OCI-LY7 (cell line): ENCODE data around the gene CATSPERZ. TPM values are rescaled to one million over a fixed set of nuclear protein-coding genes. Genes with fewer than 3 reads are reported as not detected.

Source experiments
- BruUV-seq: library from RNA; stranded (reverse); fragments of 400-500 nt; replicated peaks from 2 replicates; lab custom pipeline; 2021; lab: Mats Ljungman, UMichigan
- CTCF ChIA-PET: fragments of 300-600 bp; sonication (Branson Sonifier 250); formaldehyde crosslinking; loops from one replicate; lab custom pipeline; 2022; ENCODE audit warnings: antibody characterized with exemption; ENCODE audit not compliant: unreplicated experiment; lab: Charles Lee
- POLR2A ChIA-PET: fragments of 300-600 bp; sonication (Branson Sonifier 250); formaldehyde crosslinking; loops from one replicate; lab custom pipeline; 2022; ENCODE audit warnings: antibody characterized with exemption; lab: Charles Lee
- DNase-seq: peaks from one replicate; pipeline ENCODE4 v3.0.0-alpha.2; 2015; ENCODE audit warnings: low spot score
- H2AFZ ChIP-seq: fragments of 200-600 bp; sonication (generic), shearing (Covaris generic); 2 replicates; pipeline ENCODE4 v1.6.1; 2014; ENCODE audit warnings: mild to moderate bottlenecking, antibody characterized with exemption, low read length, moderate library complexity
- H3K27ac ChIP-seq: fragments of 200-600 bp; sonication (generic); 2 replicates; pipeline ENCODE4 v1.5.1; 2014; ENCODE audit warnings: mixed run types, low read depth, mild to moderate bottlenecking, moderate library complexity, low read length, inconsistent platforms; ENCODE audit not compliant: poor library complexity, severe bottlenecking
- H3K36me3 ChIP-seq: fragments of 200-600 bp; sonication (generic); 2 replicates; pipeline ENCODE4 v1.6.1; 2014; ENCODE audit warnings: mild to moderate bottlenecking, antibody characterized with exemption, low read length, moderate library complexity, mixed read lengths; ENCODE audit not compliant: insufficient read depth
- H3K4me1 ChIP-seq: fragments of 200-600 bp; sonication (generic); 2 replicates; pipeline ENCODE4 v1.5.1; 2014; ENCODE audit warnings: mild to moderate bottlenecking, low read length; ENCODE audit not compliant: insufficient read depth, poor library complexity, severe bottlenecking
- H3K4me2 ChIP-seq: fragments of 200-600 bp; sonication (generic); 2 replicates; pipeline ENCODE4 v1.6.1; 2014; ENCODE audit warnings: mild to moderate bottlenecking, low read length
- H3K4me3 ChIP-seq: fragments of 200-600 bp; sonication (generic); 2 replicates; pipeline ENCODE4 v1.5.1; 2014; ENCODE audit warnings: mild to moderate bottlenecking, low read depth, low read length; ENCODE audit not compliant: poor library complexity, severe bottlenecking
- H3K79me2 ChIP-seq: fragments of 200-600 bp; sonication (generic); 2 replicates; pipeline ENCODE4 v1.6.1; 2016; ENCODE audit warnings: low read depth, mild to moderate bottlenecking, low read length, moderate library complexity, mixed read lengths; ENCODE audit not compliant: insufficient read depth
- H3K9me2 ChIP-seq: fragments of 200-600 bp; sonication (generic); 2 replicates; pipeline ENCODE4 v1.6.1; 2016; ENCODE audit warnings: mild to moderate bottlenecking, low read length, mixed read lengths; ENCODE audit not compliant: insufficient read depth
- H3K9me3 ChIP-seq: fragments of 200-600 bp; sonication (generic); 2 replicates; pipeline ENCODE4 v1.6.1; 2014; ENCODE audit warnings: mild to moderate bottlenecking, mixed run types, low read length, mixed read lengths
- H4K20me1 ChIP-seq: fragments of 200-600 bp; sonication (generic); 2 replicates; pipeline ENCODE4 v1.6.1; 2014; ENCODE audit warnings: mild to moderate bottlenecking, antibody characterized with exemption, low read length, moderate library complexity, mixed read lengths; ENCODE audit not compliant: insufficient read depth
- EZH2phosphoT487 ChIP-seq: fragments of 200-600 bp; sonication (generic); IDR thresholded peaks from 2 replicates; pipeline ENCODE4 v1.6.1; 2018; ENCODE audit warnings: low read depth, borderline replicate concordance, mild to moderate bottlenecking, mixed run types, antibody characterized with exemption, low read length, moderate library complexity, mixed read lengths
- intact Hi-C: fragments of 100-400 bp; cut with micrococcal nuclease; formaldehyde crosslinking; loops from one replicate; pipeline ENCODE4 v1.10.0; 2022; ENCODE audit not compliant: unreplicated experiment
- total RNA-seq, 2 experiments: library from RNA; depleted of rRNA in 1 of 2; stranded (reverse); fragments of >200 nt in 1 of 2; shearing (Covaris generic) in 1 of 2; gene quantifications; 2 replicates each; pipeline ENCODE4 v1.2.3, GENCODE V29; 2014 to 2022
- TF ChIP-seq, protein P1 (sequence below): fragments of 200-600 bp; sonication (generic); conservative IDR thresholded peaks from 2 replicates; pipeline ENCODE4 v1.5.1; 2014; ENCODE audit warnings: mild to moderate bottlenecking, antibody characterized with exemption, low read length, moderate library complexity, mixed read lengths

The CATSPERZ gene
- total RNA-seq, 2 experiments from 2014 or later: 0.38 TPM; not detected in 1

DNA sequence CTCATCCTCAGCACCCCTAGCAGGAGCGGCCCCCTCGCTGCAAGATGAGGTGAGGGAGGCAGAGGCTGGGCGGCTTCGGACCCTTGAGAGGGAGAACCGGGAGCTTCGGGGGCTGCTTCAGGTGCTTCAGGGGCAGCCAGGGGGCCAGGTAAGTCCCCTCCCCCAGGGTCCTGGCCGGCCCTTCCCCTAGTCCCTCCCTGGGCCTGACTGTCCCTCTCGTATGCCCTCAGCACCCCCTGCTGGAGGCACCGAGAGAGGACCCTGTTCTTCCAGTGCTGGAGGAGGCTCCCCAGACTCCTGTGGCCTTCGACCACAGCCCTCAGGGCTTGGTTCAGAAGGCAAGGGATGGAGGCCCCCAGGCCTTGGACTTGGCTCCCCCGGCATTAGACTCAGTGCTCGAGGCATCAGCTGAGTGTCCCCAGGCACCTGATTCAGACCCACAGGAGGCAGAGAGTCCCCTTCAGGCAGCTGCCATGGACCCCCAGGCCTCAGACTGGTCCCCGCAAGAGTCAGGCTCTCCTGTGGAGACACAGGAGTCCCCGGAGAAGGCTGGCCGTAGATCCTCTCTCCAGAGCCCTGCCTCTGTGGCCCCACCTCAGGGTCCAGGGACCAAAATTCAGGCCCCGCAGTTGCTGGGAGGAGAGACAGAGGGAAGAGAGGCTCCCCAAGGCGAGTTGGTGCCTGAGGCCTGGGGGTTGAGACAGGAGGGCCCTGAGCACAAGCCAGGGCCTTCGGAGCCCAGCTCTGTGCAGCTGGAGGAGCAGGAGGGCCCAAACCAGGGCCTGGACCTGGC, 43.8 kb downstream of the CATSPERZ start:
- no peaks in the 10 kb centered on the region for H4K20me1 ChIP-seq
- H3K4me2 ChIP-seq: no peak overlapping the region
- TF ChIP-seq EZH2phosphoT487: no peak
- TF ChIP-seq, protein P1, sequence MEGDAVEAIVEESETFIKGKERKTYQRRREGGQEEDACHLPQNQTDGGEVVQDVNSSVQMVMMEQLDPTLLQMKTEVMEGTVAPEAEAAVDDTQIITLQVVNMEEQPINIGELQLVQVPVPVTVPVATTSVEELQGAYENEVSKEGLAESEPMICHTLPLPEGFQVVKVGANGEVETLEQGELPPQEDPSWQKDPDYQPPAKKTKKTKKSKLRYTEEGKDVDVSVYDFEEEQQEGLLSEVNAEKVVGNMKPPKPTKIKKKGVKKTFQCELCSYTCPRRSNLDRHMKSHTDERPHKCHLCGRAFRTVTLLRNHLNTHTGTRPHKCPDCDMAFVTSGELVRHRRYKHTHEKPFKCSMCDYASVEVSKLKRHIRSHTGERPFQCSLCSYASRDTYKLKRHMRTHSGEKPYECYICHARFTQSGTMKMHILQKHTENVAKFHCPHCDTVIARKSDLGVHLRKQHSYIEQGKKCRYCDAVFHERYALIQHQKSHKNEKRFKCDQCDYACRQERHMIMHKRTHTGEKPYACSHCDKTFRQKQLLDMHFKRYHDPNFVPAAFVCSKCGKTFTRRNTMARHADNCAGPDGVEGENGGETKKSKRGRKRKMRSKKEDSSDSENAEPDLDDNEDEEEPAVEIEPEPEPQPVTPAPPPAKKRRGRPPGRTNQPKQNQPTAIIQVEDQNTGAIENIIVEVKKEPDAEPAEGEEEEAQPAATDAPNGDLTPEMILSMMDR: peak; percentile 49
- no peaks in the 10 kb centered on the region for H3K9me2 ChIP-seq
- ChIA-PET POLR2A (interaction anchor here (0.6 kb wide), 1 partner anchor 159 kb away, joined by 3 read pairs; no protein-coding TSS in a partner anchor), CTCF (no interaction called here)
- H3K4me3 ChIP-seq: no peak overlapping the region
- peaks cover 29% of the 10 kb centered on the region for H3K36me3 ChIP-seq
- BruUV-seq: no TSS peak
- H3K27ac ChIP-seq: no peak overlapping the region
- peaks cover 9% of the 10 kb centered on the region; the same call in 1 of the 2 replicates for H3K79me2 ChIP-seq
- intact Hi-C loops: no loop called here
- DNase-seq: no peak
- H3K9me3 ChIP-seq: no peaks in the 10 kb centered on the region
- peaks cover 26% of the 10 kb centered on the region for H3K4me1 ChIP-seq
- H2AFZ ChIP-seq: no peak overlapping the region

DNA sequence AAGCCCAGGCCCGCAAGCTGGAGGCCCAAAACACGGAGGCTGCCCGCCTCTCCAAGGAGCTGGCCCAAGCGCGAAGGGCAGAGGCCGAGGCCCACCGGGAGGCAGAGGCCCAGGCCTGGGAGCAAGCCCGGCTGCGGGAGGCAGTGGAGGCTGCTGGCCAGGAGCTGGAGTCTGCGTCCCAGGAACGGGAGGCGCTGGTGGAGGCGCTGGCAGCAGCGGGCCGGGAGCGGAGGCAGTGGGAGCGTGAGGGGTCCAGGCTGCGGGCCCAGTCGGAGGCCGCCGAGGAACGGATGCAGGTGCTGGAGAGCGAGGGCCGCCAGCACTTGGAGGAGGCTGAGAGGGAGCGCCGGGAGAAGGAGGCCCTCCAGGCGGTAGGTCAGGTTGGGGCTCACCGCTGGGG, 44.6 kb downstream of the CATSPERZ start:
- Histone ChIP-seq H3K79me2 (peaks cover under 1% of the 10 kb centered on the region; the same call in 1 of the 2 replicates), H3K9me3 (no peaks in the 10 kb centered on the region), H3K4me2 (no peak overlapping the region), H3K9me2 (no peaks in the 10 kb centered on the region), H3K4me1 (peaks cover 21% of the 10 kb centered on the region), H3K27ac (no peak overlapping the region), H3K36me3 (peaks cover 29% of the 10 kb centered on the region), H2AFZ (no peak overlapping the region), H3K4me3 (no peak overlapping the region), H4K20me1 (no peaks in the 10 kb centered on the region)
- ChIA-PET POLR2A (no interaction called here), CTCF (no interaction called here)
- intact Hi-C loops: no loop called here
- DNase-seq: no peak
- no TSS peak for BruUV-seq
- no peak for TF ChIP-seq EZH2phosphoT487

DNA sequence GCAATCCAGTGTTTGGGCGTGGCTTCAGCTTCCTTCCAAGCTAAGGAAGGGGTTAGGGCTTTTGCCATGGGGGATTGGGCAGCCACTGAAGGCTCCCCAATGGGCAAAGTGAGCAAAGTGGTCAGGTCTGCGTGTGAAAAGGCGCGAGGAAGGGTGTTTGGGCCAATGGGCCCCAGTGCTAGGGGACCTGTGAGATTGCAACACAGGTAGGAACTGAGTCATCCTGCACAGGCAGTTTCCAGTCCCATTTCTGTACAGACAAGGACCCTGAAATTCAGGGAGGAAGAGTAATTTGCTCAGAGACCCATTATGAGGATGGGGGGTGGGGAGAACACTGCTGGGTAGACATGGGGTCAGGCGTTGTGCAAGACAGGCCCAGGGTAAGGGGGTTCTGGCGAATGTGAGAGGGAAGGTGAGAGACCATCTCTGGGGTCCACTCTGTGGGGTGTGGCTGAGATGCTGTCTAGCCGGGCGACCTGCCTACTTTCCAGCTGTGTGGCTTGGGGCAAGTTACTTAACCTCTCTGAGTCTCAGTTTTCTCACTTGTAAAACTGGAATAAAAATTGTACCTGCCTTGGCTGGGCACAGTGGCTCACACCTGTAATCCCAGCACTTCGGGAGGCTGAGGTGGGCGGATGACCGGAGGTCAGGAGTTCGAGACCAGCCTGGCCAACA, 47.2 kb downstream of the CATSPERZ start:
- POLR2A ChIA-PET: no interaction called here

More for the DNA sequence above, 47.2 kb downstream of the CATSPERZ start:
- no peak for TF ChIP-seq EZH2phosphoT487
- TF ChIP-seq, protein P1: no peak
- Histone ChIP-seq H3K79me2 (no peaks in the 10 kb centered on the region), H2AFZ (no peak overlapping the region), H4K20me1 (no peaks in the 10 kb centered on the region), H3K4me2 (no peak overlapping the region), H3K9me2 (no peaks in the 10 kb centered on the region), H3K4me3 (no peak overlapping the region), H3K9me3 (no peaks in the 10 kb centered on the region), H3K27ac (no peak overlapping the region), H3K4me1 (peaks cover 4% of the 10 kb centered on the region), H3K36me3 (peaks cover 29% of the 10 kb centered on the region)
- DNase-seq: no peak
- BruUV-seq: no TSS peak
- intact Hi-C loops: no loop called here
- CTCF ChIA-PET: no interaction called here
